Testis (tissue), 3 donors: ENCODE results near the gene ZNF334. TPM values are rescaled to one million over a fixed set of nuclear protein-coding genes. Genes with fewer than 3 reads are reported as not detected.

Source experiments
- DNase-seq: peaks from one replicate; pipeline ENCODE4 v3.0.0-alpha.2; 2019
- H3K27ac ChIP-seq, 2 donors: fragments of 200-600 bp; sonication (generic); one replicate each; pipeline ENCODE4 v1.5.1; 2019
- H3K27me3 ChIP-seq: fragments of 200-600 bp; sonication (generic); one replicate; pipeline ENCODE4 v1.5.1; 2019
- H3K36me3 ChIP-seq: fragments of 200-600 bp; sonication (generic); one replicate; pipeline ENCODE4 v1.5.1; 2017; ENCODE audit warnings: low read depth; ENCODE audit errors: missing control alignments
- H3K4me1 ChIP-seq: fragments of 200-600 bp; sonication (generic); one replicate; pipeline ENCODE4 v1.5.1; 2019
- H3K4me3 ChIP-seq, 2 donors: fragments of 200-600 bp; sonication (generic); one replicate each; pipeline ENCODE4 v1.5.1; 2017 to 2019
- H3K9me3 ChIP-seq: fragments of 200-600 bp; sonication (generic); one replicate; pipeline ENCODE4 v1.5.1; 2017
- CTCF ChIP-seq, 3 experiments: fragments of 450-650 bp in 2 of 3; fragments of 200-600 bp in 1 of 3; sonication (generic) in 1 of 3; IDR thresholded peaks; one replicate each; pipeline ENCODE4 v1.5.1; 2016 to 2019; ENCODE audit warnings: antibody characterized with exemption in 3 of 3, mild to moderate bottlenecking in 2 of 3, moderate library complexity in 1 of 3
- POLR2A ChIP-seq: fragments of 450-650 bp; IDR thresholded peaks from one replicate; pipeline ENCODE4 v1.6.1; 2017; ENCODE audit warnings: antibody characterized with exemption, mild to moderate bottlenecking, moderate library complexity
- WGBS, 2 donors: methylation state at CpG; one replicate each; pipeline ENCODE4 v1.1.5; 2018; 5-methylcytosine and 5-hydroxymethylcytosine counted together
- intact Hi-C: fragments of 100-400 bp; cut with DNase I; formaldehyde crosslinking; loops from one replicate; pipeline ENCODE4 v1.15.1; 2023; ENCODE audit warnings: low total_unique reads
- polyA plus RNA-seq: library from polyadenylated mRNA; stranded (reverse); fragments of 350-450 nt; fragmentation: Illumina TruSeq; extraction: RNeasy Lipid Tissue Mini Kit (QIAGEN cat#74804); gene quantifications from one replicate; pipeline ENCODE4 v1.2.3, GENCODE V29; 2014; ENCODE audit warnings: low read depth, low replicate concordance; ENCODE audit not compliant: insufficient read depth
- total RNA-seq, 2 donors: library from RNA; depleted of rRNA; stranded (reverse); fragments of >200 nt; gene quantifications; one replicate each; pipeline ENCODE4 v1.2.3, GENCODE V29; 2016

ZNF334 gene
- total and polyA plus RNA-seq, 3 donors from 2014 or later = 6.0 to 33.7 (median 26.8) TPM

GRCh38 chr20:46559001-46559400, 45.6 kb upstream of the ZNF334 start:
- 65 to 88% methylated on average over 3 of the region's 3 CpGs for WGBS, 2 donors
- Histone ChIP-seq H3K4me3 (no peak overlapping the region), H3K27me3 (no peaks in the 10 kb centered on the region), H3K9me3 (no peaks in the 10 kb centered on the region), H3K36me3 (no peaks in the 10 kb centered on the region), H3K4me1 (peaks cover 6% of the 10 kb centered on the region), H3K27ac (no peak overlapping the region)
- DNase-seq = no peak
- no peak for TF ChIP-seq CTCF (IDR thresholded peaks at IDR 0.05)
- no peak for TF ChIP-seq POLR2A
- intact Hi-C loops = no loop called here

- DNase-seq = peak; percentile 37
- Histone ChIP-seq H3K4me3 (no peak overlapping the region), H3K9me3 (no peaks in the 10 kb centered on the region)
Observed at GRCh38 chr20:46558511-46558959, 45.2 kb upstream of the ZNF334 start.

GRCh38 chr20:46557231-46557956, 44.0 kb upstream of the ZNF334 start:
- H3K36me3 ChIP-seq = no peaks in the 10 kb centered on the region
- no peak overlapping the region for H3K27ac ChIP-seq
- no peak for DNase-seq
- H3K4me1 ChIP-seq = peaks cover 6% of the 10 kb centered on the region
- WGBS, 2 donors = 73 to 74% methylated on average over 8 of the region's 8 CpGs
- no peak overlapping the region for H3K4me3 ChIP-seq
- TF ChIP-seq CTCF (IDR thresholded peaks at IDR 0.05) (no peak), POLR2A (no peak)
- H3K27me3 ChIP-seq = no peaks in the 10 kb centered on the region
- intact Hi-C loops = no loop called here
- no peaks in the 10 kb centered on the region for H3K9me3 ChIP-seq

More at GRCh38 chr20:46558511-46558959, 45.2 kb upstream of the ZNF334 start:
- Histone ChIP-seq H3K4me1 (peaks cover 6% of the 10 kb centered on the region), H3K27ac (no peak overlapping the region), H3K36me3 (no peaks in the 10 kb centered on the region), H3K27me3 (no peaks in the 10 kb centered on the region)
- intact Hi-C loops = no loop called here
- TF ChIP-seq POLR2A = no peak
- no peak for TF ChIP-seq CTCF (IDR thresholded peaks at IDR 0.05)
- 68 to 79% methylated on average over 5 of the region's 5 CpGs for WGBS, 2 donors

- Histone ChIP-seq H3K9me3 (no peaks in the 10 kb centered on the region), H3K36me3 (no peaks in the 10 kb centered on the region), H3K4me1 (no peaks in the 10 kb centered on the region), H3K27ac (no peak overlapping the region), H3K4me3 (no peak overlapping the region), H3K27me3 (no peaks in the 10 kb centered on the region)
- TF ChIP-seq POLR2A (no peak), CTCF (IDR thresholded peaks at IDR 0.05) (no peak)
- WGBS, 2 donors = 77 to 91% methylated on average over 4 of the region's 4 CpGs
- no peak for DNase-seq
- intact Hi-C loops = no loop called here
Observed at GRCh38 chr20:46555370-46555956, 42.1 kb upstream of the ZNF334 start.
